ENCODE data around the gene NFX1.

NFX1 gene

DNA sequence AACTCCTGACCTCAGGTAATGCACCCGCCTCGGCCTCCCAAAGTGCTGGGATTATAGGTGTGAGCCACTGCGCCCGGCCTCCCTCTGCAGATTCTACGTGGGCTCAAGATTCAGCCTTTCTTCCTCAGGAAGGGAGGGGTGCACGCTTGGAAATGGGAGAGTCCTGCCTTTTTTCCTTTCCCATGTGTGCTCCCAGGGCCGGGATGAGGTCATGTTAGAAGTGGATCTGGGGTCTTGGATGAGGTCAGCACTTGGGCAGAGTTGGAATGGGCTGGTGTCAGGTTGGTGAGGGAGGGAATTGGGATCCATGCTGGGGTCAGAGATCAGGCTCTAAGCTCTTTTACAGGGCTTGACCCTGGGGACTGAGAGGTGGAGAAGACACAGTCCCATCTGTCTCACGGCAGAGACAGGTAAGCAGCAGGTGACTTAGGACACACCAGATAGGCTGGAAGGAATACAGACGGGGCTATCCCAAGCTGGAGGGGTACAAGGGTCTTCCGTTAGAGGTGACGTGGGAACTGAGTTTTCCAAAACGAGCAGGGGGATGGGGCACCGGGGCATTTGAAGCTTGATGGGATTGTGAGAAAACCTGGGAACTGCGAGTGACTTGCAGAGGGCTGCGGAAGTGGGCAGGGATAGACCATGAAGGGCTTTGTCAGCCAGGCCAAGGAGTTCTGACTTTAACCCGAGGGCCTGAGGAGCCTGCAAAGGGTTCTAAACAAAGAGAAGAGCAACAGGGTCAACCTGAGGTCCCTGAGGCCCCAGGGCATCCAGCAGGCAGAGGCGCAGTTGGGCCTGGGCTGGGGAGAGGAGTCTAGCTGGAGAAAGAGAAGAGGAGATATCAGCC is 113.8 kb downstream of the NFX1 start:
- H3K27ac Mint-ChIP-seq, result peak overlapping the region; percentile 2
- H3K4me1 Mint-ChIP-seq (ENCODE audit: low read depth), result peaks cover 17% of the 10 kb centered on the region
- peaks cover 2% of the 10 kb centered on the region for H3K27me3 Mint-ChIP-seq
- no peak overlapping the region for H3K4me3 Mint-ChIP-seq
- intact Hi-C loops (cut with micrococcal nuclease), result loop anchor here (1.0 kb wide), 1 partner anchor 62 kb away; no protein-coding TSS in a partner anchor
- H3K9me3 Mint-ChIP-seq, result no peaks in the 10 kb centered on the region
- no peaks in the 10 kb centered on the region for H3K36me3 Mint-ChIP-seq (ENCODE audit: low read depth)

- no peaks in the 10 kb centered on the region for H3K36me3 Mint-ChIP-seq (ENCODE audit: low read depth)
- peak overlapping the region; percentile 2 for H3K27ac Mint-ChIP-seq
These were observed 114.6 kb downstream of the NFX1 start for GRCh38 chr9:33404788-33405362.

DNA sequence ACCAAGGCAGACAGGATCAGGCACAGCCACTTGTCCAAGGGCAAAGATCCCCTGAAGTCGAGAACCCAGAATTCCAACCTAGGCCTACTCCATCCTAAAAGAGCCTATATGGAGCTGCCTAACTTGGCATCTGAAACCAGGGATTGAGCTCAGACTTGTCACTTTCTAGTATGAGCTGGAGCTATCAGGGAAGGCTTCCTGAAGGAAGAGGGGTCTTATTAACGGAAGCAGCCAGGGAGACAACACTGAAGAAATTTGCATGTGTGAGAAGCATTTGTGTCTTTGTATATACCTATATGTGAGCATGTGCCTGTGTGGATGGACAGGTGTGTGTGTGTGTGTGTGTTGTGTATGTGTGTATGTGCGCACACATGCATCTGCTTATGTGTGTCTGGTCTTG is 116.7 kb downstream of the NFX1 start:
- intact Hi-C loops (cut with micrococcal nuclease), result no loop called here
- Mint-ChIP-seq H3K27me3 (peaks cover 5% of the 10 kb centered on the region), H3K27ac (no peak overlapping the region), H3K9me3 (no peaks in the 10 kb centered on the region), H3K4me1 (ENCODE audit: low read depth) (peaks cover 20% of the 10 kb centered on the region), H3K36me3 (ENCODE audit: low read depth) (no peaks in the 10 kb centered on the region), H3K4me3 (no peak overlapping the region)

More at GRCh38 chr9:33404788-33405362, 114.6 kb downstream of the NFX1 start:
- no peaks in the 10 kb centered on the region for H3K9me3 Mint-ChIP-seq
- intact Hi-C loops (cut with micrococcal nuclease), result no loop called here
- no peak overlapping the region for H3K4me3 Mint-ChIP-seq
- H3K4me1 Mint-ChIP-seq (ENCODE audit: low read depth), result peaks cover 20% of the 10 kb centered on the region
- H3K27me3 Mint-ChIP-seq, result peaks cover 2% of the 10 kb centered on the region

GRCh38 chr9:33408087-33408486 is 117.8 kb downstream of the NFX1 start:
- H3K27ac Mint-ChIP-seq, result no peak overlapping the region

GRCh38 chr9:33414268-33414667 is 124.0 kb downstream of the NFX1 start:
- Mint-ChIP-seq H3K4me1 (ENCODE audit: low read depth) (peaks cover 13% of the 10 kb centered on the region), H3K27me3 (peaks cover 9% of the 10 kb centered on the region), H3K36me3 (ENCODE audit: low read depth) (no peaks in the 10 kb centered on the region), H3K4me3 (no peak overlapping the region), H3K9me3 (no peaks in the 10 kb centered on the region), H3K27ac (peak overlapping the region; percentile 16)
- intact Hi-C loops (cut with micrococcal nuclease), result loop anchor here (5.0 kb wide), 1 partner anchor 38 kb away; no protein-coding TSS in a partner anchor

More at GRCh38 chr9:33408087-33408486, 117.8 kb downstream of the NFX1 start:
- Mint-ChIP-seq H3K4me1 (ENCODE audit: low read depth) (peaks cover 20% of the 10 kb centered on the region), H3K4me3 (no peak overlapping the region), H3K36me3 (ENCODE audit: low read depth) (no peaks in the 10 kb centered on the region), H3K27me3 (peaks cover 5% of the 10 kb centered on the region), H3K9me3 (no peaks in the 10 kb centered on the region)
- intact Hi-C loops (cut with micrococcal nuclease), result no loop called here

GRCh38 chr9:33414889-33415500 is 124.7 kb downstream of the NFX1 start:
- H3K4me3 Mint-ChIP-seq, result no peak overlapping the region
- intact Hi-C loops (cut with micrococcal nuclease), result loop anchor here (5.0 kb wide), 1 partner anchor 37 kb away; no protein-coding TSS in a partner anchor

DNA sequence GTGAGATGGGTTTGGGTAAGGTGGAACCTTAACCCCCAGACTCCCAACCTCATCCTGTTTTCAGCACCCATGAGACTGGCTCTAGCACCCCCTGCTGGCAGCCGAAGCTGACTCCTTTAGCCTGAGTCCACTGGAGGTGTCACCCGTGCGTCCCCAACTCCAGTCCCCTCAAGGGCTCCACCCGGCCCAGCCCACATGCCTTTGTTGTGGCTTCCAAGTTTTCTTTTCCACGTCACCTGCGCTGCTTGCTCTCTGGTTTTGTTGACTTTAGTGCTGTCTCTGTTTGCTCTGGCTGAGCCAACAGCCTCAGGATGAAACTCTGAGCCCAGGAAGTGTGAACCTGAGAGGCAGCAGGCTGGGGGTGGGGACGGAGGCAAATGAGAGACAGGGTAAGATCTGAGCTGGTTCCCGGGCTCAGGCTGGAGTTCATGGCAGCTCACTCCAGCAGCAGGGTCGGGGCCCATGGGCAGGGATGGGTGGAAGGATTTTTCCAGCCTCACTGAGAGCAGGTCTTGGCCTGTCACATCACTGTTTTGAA is 125.3 kb downstream of the NFX1 start:
- Mint-ChIP-seq H3K27me3 (peaks cover 16% of the 10 kb centered on the region), H3K27ac (peak overlapping the region; percentile 35), H3K36me3 (ENCODE audit: low read depth) (no peaks in the 10 kb centered on the region), H3K4me1 (ENCODE audit: low read depth) (peaks cover 16% of the 10 kb centered on the region), H3K9me3 (no peaks in the 10 kb centered on the region), H3K4me3 (no peak overlapping the region)
- intact Hi-C loops (cut with micrococcal nuclease), result no loop called here

More at GRCh38 chr9:33414889-33415500, 124.7 kb downstream of the NFX1 start:
- Mint-ChIP-seq H3K27ac (peak overlapping the region; percentile 16), H3K36me3 (ENCODE audit: low read depth) (no peaks in the 10 kb centered on the region), H3K9me3 (no peaks in the 10 kb centered on the region), H3K27me3 (peaks cover 14% of the 10 kb centered on the region), H3K4me1 (ENCODE audit: low read depth) (peaks cover 12% of the 10 kb centered on the region)

GRCh38 chr9:33416996-33417395 is 126.7 kb downstream of the NFX1 start:
- intact Hi-C loops (cut with micrococcal nuclease), result no loop called here
- Mint-ChIP-seq H3K27ac (no peak overlapping the region), H3K36me3 (ENCODE audit: low read depth) (no peaks in the 10 kb centered on the region), H3K4me1 (ENCODE audit: low read depth) (peaks cover 16% of the 10 kb centered on the region), H3K4me3 (no peak overlapping the region), H3K9me3 (no peaks in the 10 kb centered on the region), H3K27me3 (peaks cover 13% of the 10 kb centered on the region)

DNA sequence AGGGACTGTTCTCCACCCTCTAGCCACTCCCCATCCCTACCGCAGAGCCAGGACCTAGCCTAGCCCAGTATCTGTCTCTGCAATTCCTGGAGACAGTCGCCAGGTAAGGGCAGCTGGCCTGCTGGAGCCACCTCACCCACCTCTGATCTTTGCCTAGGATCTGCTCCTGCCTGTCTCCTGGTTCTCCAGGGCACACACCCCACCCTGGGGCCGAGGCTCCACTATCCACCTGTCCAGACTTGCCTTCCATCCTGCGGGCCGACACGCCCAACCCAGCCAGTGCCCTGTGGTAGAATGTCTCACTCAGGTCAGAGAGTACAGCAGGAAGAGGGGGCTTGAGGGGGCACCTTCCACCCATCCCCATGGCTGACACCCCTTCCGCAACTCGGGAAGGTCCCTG is 127.8 kb downstream of the NFX1 start:
- no peak overlapping the region for H3K4me3 Mint-ChIP-seq
- H3K36me3 Mint-ChIP-seq (ENCODE audit: low read depth), result no peaks in the 10 kb centered on the region
- H3K4me1 Mint-ChIP-seq (ENCODE audit: low read depth), result peaks cover 16% of the 10 kb centered on the region
- peaks cover 13% of the 10 kb centered on the region for H3K27me3 Mint-ChIP-seq
- intact Hi-C loops (cut with micrococcal nuclease), result no loop called here
- no peak overlapping the region for H3K27ac Mint-ChIP-seq
- H3K9me3 Mint-ChIP-seq, result no peaks in the 10 kb centered on the region

GRCh38 chr9:33419708-33420303 is 129.5 kb downstream of the NFX1 start:
- H3K36me3 Mint-ChIP-seq (ENCODE audit: low read depth), result no peaks in the 10 kb centered on the region
- H3K9me3 Mint-ChIP-seq, result no peaks in the 10 kb centered on the region
- no peak overlapping the region for H3K4me3 Mint-ChIP-seq
- peaks cover 16% of the 10 kb centered on the region for H3K4me1 Mint-ChIP-seq (ENCODE audit: low read depth)
- intact Hi-C loops (cut with micrococcal nuclease), result no loop called here
- H3K27me3 Mint-ChIP-seq, result peaks cover 13% of the 10 kb centered on the region
- no peak overlapping the region for H3K27ac Mint-ChIP-seq
